SJSA1 (cell line): Measurements from ENCODE around the gene ZNF606. TPM values are rescaled to one million over a fixed set of nuclear protein-coding genes. Genes with fewer than 3 reads are reported as not detected.
A peak's percentile ranks its signal among the peaks of the same experiment; 100 is the strongest.

Experiments used
- DNase-seq, 2 experiments: peaks; one replicate each; pipeline ENCODE4 v3.0.0-alpha.2; 2015 to 2020; ENCODE audit warnings: low spot score in 2 of 2, low read depth in 1 of 2
- H3K27ac ChIP-seq: fragments of 250-450 bp; sonication (Bioruptor Pico); 2 replicates; pipeline ENCODE4 v1.5.1; 2020; ENCODE audit warnings: mild to moderate bottlenecking, moderate library complexity
- H3K27me3 ChIP-seq: fragments of 250-450 bp; sonication (Bioruptor Pico); replicated peaks from 2 replicates; pipeline ENCODE4 v1.5.1; 2020; ENCODE audit warnings: mild to moderate bottlenecking, moderate library complexity
- H3K36me3 ChIP-seq: fragments of 250-450 bp; sonication (Bioruptor Pico); 2 replicates; pipeline ENCODE4 v1.5.1; 2020; ENCODE audit warnings: mild to moderate bottlenecking
- H3K4me1 ChIP-seq: fragments of 250-450 bp; sonication (Bioruptor Pico); replicated peaks from 2 replicates; pipeline ENCODE4 v1.6.1; 2021; ENCODE audit warnings: mild to moderate bottlenecking
- H3K4me3 ChIP-seq: fragments of 250-450 bp; sonication (Bioruptor Pico); 2 replicates; pipeline ENCODE4 v1.5.1; 2020; ENCODE audit warnings: mild to moderate bottlenecking
- H3K9me3 ChIP-seq: fragments of 250-450 bp; sonication (Bioruptor Pico); replicated peaks from 2 replicates; pipeline ENCODE4 v1.5.1; 2020; ENCODE audit warnings: mild to moderate bottlenecking
- total RNA-seq: library from RNA; depleted of rRNA; stranded (reverse); fragments of >200 nt; shearing (Covaris generic); gene quantifications from 2 replicates; pipeline ENCODE4 v1.2.3, GENCODE V29; 2014; rRNA removed

Gene ZNF606
- total RNA-seq: 13.1 and 32.0 TPM in 2 replicates

- Histone ChIP-seq H3K27me3 (no peaks in the 10 kb centered on the region), H3K4me3 (peak within 1 kb of the TSS; percentile 81), H3K4me1 (peaks cover 5% of the 10 kb centered on the region), H3K27ac (peak within 1 kb of the TSS; percentile 62), H3K9me3 (peaks cover 23% of the 10 kb centered on the region), H3K36me3 (peaks cover 65% of the 10 kb centered on the region)
- DNase-seq: peak; percentile 83 to 84
Measured at GRCh38 chr19:58002384-58003173, at the start of gene ZNF606. Gene ZNF606, minus strand, starts transcription at chr19:58002820. Its CDS starts 1,501 bp downstream, at chr19:58001319.

GRCh38 chr19:58052256-58052655 lies 49.6 kb upstream of the ZNF606 start:
- peaks cover 8% of the 10 kb centered on the region for H3K9me3 ChIP-seq
- no peaks in the 10 kb centered on the region for H3K36me3 ChIP-seq
- no peak for DNase-seq
- H3K27ac ChIP-seq: no peak overlapping the region
- H3K27me3 ChIP-seq: no peaks in the 10 kb centered on the region
- H3K4me3 ChIP-seq: no peak overlapping the region
- H3K4me1 ChIP-seq: no peaks in the 10 kb centered on the region

- H3K27ac ChIP-seq: no peak overlapping the region
- no peaks in the 10 kb centered on the region for H3K27me3 ChIP-seq
- H3K4me1 ChIP-seq: no peaks in the 10 kb centered on the region
- no peaks in the 10 kb centered on the region for H3K36me3 ChIP-seq
- no peak for DNase-seq
- no peak overlapping the region for H3K4me3 ChIP-seq
- H3K9me3 ChIP-seq: peaks cover 18% of the 10 kb centered on the region
Measured at GRCh38 chr19:58047672-58048071, 45.1 kb upstream of the ZNF606 start.

GRCh38 chr19:58046856-58047255 lies 44.2 kb upstream of the ZNF606 start:
- no peaks in the 10 kb centered on the region for H3K27me3 ChIP-seq
- H3K9me3 ChIP-seq: peaks cover 17% of the 10 kb centered on the region
- no peaks in the 10 kb centered on the region for H3K36me3 ChIP-seq
- no peaks in the 10 kb centered on the region for H3K4me1 ChIP-seq
- DNase-seq: no peak
- H3K4me3 ChIP-seq: no peak overlapping the region
- H3K27ac ChIP-seq: no peak overlapping the region

GRCh38 chr19:58045411-58046050 lies 42.9 kb upstream of the ZNF606 start:
- Histone ChIP-seq H3K27me3 (no peaks in the 10 kb centered on the region), H3K4me3 (no peak overlapping the region), H3K9me3 (peaks cover 20% of the 10 kb centered on the region), H3K4me1 (no peaks in the 10 kb centered on the region), H3K27ac (no peak overlapping the region), H3K36me3 (no peaks in the 10 kb centered on the region)
- no peak for DNase-seq

DNA sequence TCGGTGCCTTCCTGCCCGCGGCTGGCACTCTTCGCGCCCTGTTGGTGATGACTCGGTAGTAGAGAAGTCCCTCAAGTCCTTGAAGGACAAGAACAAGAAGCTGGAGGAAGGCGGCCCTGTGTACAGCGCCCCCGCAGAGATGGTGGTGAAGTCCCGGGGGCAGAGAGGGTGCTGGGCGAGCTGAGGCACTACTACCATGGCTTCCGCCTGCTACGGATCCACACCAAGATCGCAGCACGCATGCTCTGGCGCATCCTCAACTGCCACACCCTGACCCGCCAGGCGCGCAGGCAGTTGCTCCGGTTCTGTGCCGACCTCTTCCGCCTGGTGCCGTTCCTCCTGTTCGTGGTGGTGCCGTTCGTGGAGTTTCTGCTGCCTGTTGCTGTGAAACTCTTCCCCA lies 42.3 kb upstream of the ZNF606 start:
- Histone ChIP-seq H3K4me1 (no peaks in the 10 kb centered on the region), H3K27ac (no peak overlapping the region), H3K4me3 (no peak overlapping the region), H3K9me3 (peaks cover 23% of the 10 kb centered on the region), H3K36me3 (no peaks in the 10 kb centered on the region), H3K27me3 (no peaks in the 10 kb centered on the region)
- no peak for DNase-seq

- peaks cover 23% of the 10 kb centered on the region for H3K9me3 ChIP-seq
- DNase-seq: no peak
Measured at GRCh38 chr19:58044391-58044790, 41.8 kb upstream of the ZNF606 start.

GRCh38 chr19:58042495-58043340 lies 40.1 kb upstream of the ZNF606 start:
- peaks cover 34% of the 10 kb centered on the region for H3K9me3 ChIP-seq

More at GRCh38 chr19:58044391-58044790, 41.8 kb upstream of the ZNF606 start:
- no peak overlapping the region for H3K4me3 ChIP-seq
- H3K36me3 ChIP-seq: no peaks in the 10 kb centered on the region
- no peaks in the 10 kb centered on the region for H3K27me3 ChIP-seq
- H3K27ac ChIP-seq: no peak overlapping the region
- no peaks in the 10 kb centered on the region for H3K4me1 ChIP-seq

GRCh38 chr19:58040751-58041525 lies 38.3 kb upstream of the ZNF606 start:
- no peaks in the 10 kb centered on the region for H3K27me3 ChIP-seq
- no peak overlapping the region for H3K4me3 ChIP-seq
- no peak overlapping the region for H3K27ac ChIP-seq
- H3K4me1 ChIP-seq: no peaks in the 10 kb centered on the region
- peaks cover 32% of the 10 kb centered on the region for H3K9me3 ChIP-seq
- no peaks in the 10 kb centered on the region for H3K36me3 ChIP-seq
- no peak for DNase-seq

More at GRCh38 chr19:58042495-58043340, 40.1 kb upstream of the ZNF606 start:
- Histone ChIP-seq H3K4me3 (no peak overlapping the region), H3K27ac (no peak overlapping the region), H3K4me1 (no peaks in the 10 kb centered on the region), H3K36me3 (no peaks in the 10 kb centered on the region), H3K27me3 (no peaks in the 10 kb centered on the region)
- DNase-seq: no peak

DNA sequence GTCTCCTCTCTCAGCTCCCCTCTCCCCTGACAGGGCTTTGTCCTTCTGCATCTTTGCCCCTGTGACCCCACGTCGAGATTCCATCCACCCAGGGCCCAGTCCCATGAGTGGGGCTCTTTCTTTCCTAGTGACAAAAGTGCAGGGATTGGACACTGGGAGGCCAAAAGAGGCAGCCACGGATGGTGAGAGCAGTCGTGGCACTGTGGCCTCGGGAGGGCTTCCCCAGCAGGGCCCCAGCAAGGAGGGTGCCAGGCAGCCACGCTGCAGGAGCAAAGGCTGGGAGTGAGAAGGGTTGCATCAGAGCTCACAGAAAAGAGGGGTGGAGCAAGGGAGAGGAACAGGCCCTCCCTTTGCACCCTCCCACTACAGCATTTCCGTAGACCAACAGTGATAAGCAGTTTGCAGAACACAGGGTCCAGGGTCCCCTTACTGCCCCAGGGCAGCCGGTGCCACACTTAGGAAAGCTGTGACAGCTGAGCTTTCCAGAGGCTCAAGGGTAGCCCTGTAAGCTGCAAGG lies 36.1 kb upstream of the ZNF606 start:
- no peak for DNase-seq
- no peak overlapping the region for H3K27ac ChIP-seq
- H3K36me3 ChIP-seq: no peaks in the 10 kb centered on the region
- no peaks in the 10 kb centered on the region for H3K4me1 ChIP-seq
- H3K4me3 ChIP-seq: no peak overlapping the region
- peaks cover 28% of the 10 kb centered on the region for H3K9me3 ChIP-seq
- H3K27me3 ChIP-seq: no peaks in the 10 kb centered on the region

GRCh38 chr19:58037927-58038687 lies 35.5 kb upstream of the ZNF606 start:
- no peak for DNase-seq
- no peaks in the 10 kb centered on the region for H3K36me3 ChIP-seq
- peaks cover 32% of the 10 kb centered on the region for H3K9me3 ChIP-seq
- H3K4me1 ChIP-seq: no peaks in the 10 kb centered on the region
- no peak overlapping the region for H3K4me3 ChIP-seq
- no peaks in the 10 kb centered on the region for H3K27me3 ChIP-seq
- no peak overlapping the region for H3K27ac ChIP-seq

DNA sequence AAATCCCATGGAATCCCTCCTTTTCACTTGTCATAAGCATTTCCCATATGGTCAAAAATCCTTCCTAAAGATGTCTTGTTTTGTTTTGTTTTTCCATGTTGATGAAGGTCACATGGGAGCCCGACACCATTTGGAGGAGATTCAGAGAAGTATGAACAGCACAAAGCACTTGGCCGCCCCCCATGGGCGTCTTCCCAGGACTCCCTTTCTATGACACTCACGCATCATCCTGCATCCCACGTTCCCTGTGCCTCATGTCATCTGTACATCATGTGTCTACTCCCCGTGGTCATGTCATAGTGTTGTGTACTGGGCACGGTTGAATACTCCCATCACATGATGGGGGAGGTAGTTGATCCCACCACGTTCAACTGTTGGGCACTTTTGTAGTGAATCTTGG lies 33.2 kb upstream of the ZNF606 start:
- Histone ChIP-seq H3K4me3 (no peak overlapping the region), H3K27ac (no peak overlapping the region), H3K9me3 (peaks cover 22% of the 10 kb centered on the region), H3K27me3 (no peaks in the 10 kb centered on the region), H3K4me1 (no peaks in the 10 kb centered on the region), H3K36me3 (no peaks in the 10 kb centered on the region)
- DNase-seq: no peak
